GM21381 (cell line): ENCODE measurements around the gene ZNF778.

Experiments
- ATAC-seq: cut with Tn5 transposase; IDR thresholded peaks from one replicate; pipeline ENCODE4 v1.9.1; 2021; ENCODE audit warnings: mild to moderate bottlenecking, moderate library complexity; ENCODE audit not compliant: unreplicated experiment

The ZNF778 gene

GRCh38 chr16:89273741-89274472, 56.4 kb downstream of the ZNF778 start:
- no peak for ATAC-seq

- no peak for ATAC-seq
Measured at GRCh38 chr16:89274561-89275283, 57.2 kb downstream of the ZNF778 start.

- ATAC-seq: no peak
Measured at GRCh38 chr16:89275284-89275584, 57.7 kb downstream of the ZNF778 start.

GRCh38 chr16:89275837-89276720, 58.6 kb downstream of the ZNF778 start:
- ATAC-seq: no peak

GRCh38 chr16:89277049-89277448, 59.5 kb downstream of the ZNF778 start:
- no peak for ATAC-seq

- ATAC-seq: no peak
Measured at GRCh38 chr16:89277641-89278341, 60.3 kb downstream of the ZNF778 start.

- no peak for ATAC-seq
Measured at GRCh38 chr16:89278441-89279240, 61.1 kb downstream of the ZNF778 start.

- no peak for ATAC-seq
Measured at GRCh38 chr16:89279666-89280481, 62.4 kb downstream of the ZNF778 start.

- no peak for ATAC-seq
Measured at GRCh38 chr16:89280546-89281188, 63.2 kb downstream of the ZNF778 start.

- ATAC-seq: no peak
Measured at GRCh38 chr16:89281189-89281577, 63.7 kb downstream of the ZNF778 start.

- no peak for ATAC-seq
Measured at GRCh38 chr16:89281829-89282228, 64.3 kb downstream of the ZNF778 start.

- no peak for ATAC-seq
Measured at GRCh38 chr16:89282523-89282922, 65.0 kb downstream of the ZNF778 start.

GRCh38 chr16:89283449-89283848, 65.9 kb downstream of the ZNF778 start:
- ATAC-seq: no peak

- ATAC-seq: no peak
Measured at GRCh38 chr16:89285381-89285780, 67.9 kb downstream of the ZNF778 start.

- ATAC-seq: no peak
Measured at GRCh38 chr16:89286096-89286495, 68.6 kb downstream of the ZNF778 start.
